Kidney tubule cell (primary cell): Measurements from ENCODE around the gene ZNF738.
"Not testable (repeated sequence)": the region's sequence is repeated elsewhere in the genome, so short reads cannot be mapped to it uniquely, and the experiment has no call there.

Experiments
- DNase-seq: peaks from one replicate; pipeline ENCODE4 v3.0.0-alpha.2; 2018; ENCODE audit warnings: low spot score

ZNF738 gene

GRCh38 chr19:21358768-21359451 lies at the start of gene ZNF738:
ZNF738 (plus strand) TSS chr19:21359000; CDS start chr19:21359141, 141 bp downstream.
- peak; percentile 95 for DNase-seq

GRCh38 chr19:21312807-21313206 lies 46.0 kb upstream of the ZNF738 start:
- not testable (repeated sequence) for DNase-seq

- no peak for DNase-seq
These were observed 44.1 kb upstream of the ZNF738 start for GRCh38 chr19:21314676-21315075.

- no peak for DNase-seq
These were observed 41.0 kb upstream of the ZNF738 start for GRCh38 chr19:21317821-21318220.

- DNase-seq, result peak; percentile 20
These were observed 37.7 kb upstream of the ZNF738 start for GRCh38 chr19:21321134-21321533.

- DNase-seq, result peak; percentile 41
These were observed 36.8 kb upstream of the ZNF738 start for GRCh38 chr19:21321996-21322395.

GRCh38 chr19:21322528-21322927 lies 36.3 kb upstream of the ZNF738 start:
- no peak for DNase-seq

GRCh38 chr19:21323000-21323399 lies 35.8 kb upstream of the ZNF738 start:
- DNase-seq, result no peak

- DNase-seq, result no peak
These were observed 32.6 kb upstream of the ZNF738 start for GRCh38 chr19:21326169-21326568.

- DNase-seq, result no peak
These were observed 30.4 kb upstream of the ZNF738 start for GRCh38 chr19:21328406-21328805.

- DNase-seq, result peak; percentile 94
These were observed 29.8 kb upstream of the ZNF738 start, which contains the start of gene ZNF708 for GRCh38 chr19:21328885-21329605. ZNF708 (minus strand) TSS chr19:21329410; CDS start chr19:21329212, 198 bp downstream.

- DNase-seq, result no peak
These were observed 23.1 kb upstream of the ZNF738 start for GRCh38 chr19:21335721-21336120.

- DNase-seq, result not testable (repeated sequence)
These were observed 14.0 kb upstream of the ZNF738 start for GRCh38 chr19:21344841-21345240.

GRCh38 chr19:21352830-21353229 lies 6.0 kb upstream of the ZNF738 start:
- DNase-seq, result no peak

- DNase-seq, result no peak
These were observed 3.5 kb downstream of the ZNF738 start for GRCh38 chr19:21362291-21362690.

- no peak for DNase-seq
These were observed 25.3 kb downstream of the ZNF738 start for GRCh38 chr19:21383980-21384582.

GRCh38 chr19:21396121-21396520 lies 37.3 kb downstream of the ZNF738 start:
- DNase-seq, result no peak

- peak; percentile 96 for DNase-seq
These were observed 38.2 kb downstream of the ZNF738 start, which contains the start of gene ZNF493 for GRCh38 chr19:21396893-21397572. ZNF493 (plus strand) TSS chr19:21397133; CDS start chr19:21397238, 105 bp downstream.

GRCh38 chr19:21398851-21399250 lies 40.1 kb downstream of the ZNF738 start:
- no peak for DNase-seq

GRCh38 chr19:21402303-21402985 lies 43.6 kb downstream of the ZNF738 start:
- no peak for DNase-seq

GRCh38 chr19:21410166-21410565 lies 51.4 kb downstream of the ZNF738 start:
- DNase-seq, result no peak

GRCh38 chr19:21422244-21422643 lies 63.4 kb downstream of the ZNF738 start:
- no peak for DNase-seq
